Smooth muscle cell (in vitro differentiated cells): ENCODE results near the gene CENPU. TPM values are rescaled to one million over a fixed set of nuclear protein-coding genes. Genes with fewer than 3 reads are reported as not detected.
A peak's percentile ranks its signal among the peaks of the same experiment; 100 is the strongest.

Experiments
- DNase-seq: peaks from one replicate; lab custom pipeline; 2025; ENCODE audit not compliant: unreplicated experiment; lab: John Stamatoyannopoulos, UW
- H2AFZ ChIP-seq: fragments of 200-600 bp; sonication (generic); 2 replicates; pipeline ENCODE4 v1.6.0; 2016; ENCODE audit warnings: antibody characterized with exemption, low read depth, mild to moderate bottlenecking
- H3F3A ChIP-seq: fragments of 200-600 bp; sonication (generic); 2 replicates; pipeline ENCODE4 v1.6.0; 2017; ENCODE audit warnings: antibody characterized with exemption, low read depth
- H3K27ac ChIP-seq: fragments of 200-600 bp; sonication (generic); 2 replicates; pipeline ENCODE4 v1.5.1; 2016; ENCODE audit warnings: low read depth, mild to moderate bottlenecking
- H3K27me3 ChIP-seq: fragments of 200-600 bp; sonication (generic); 2 replicates; pipeline ENCODE4 v1.6.1; 2016; ENCODE audit warnings: low read depth, mild to moderate bottlenecking
- H3K36me3 ChIP-seq: fragments of 200-600 bp; sonication (generic); 2 replicates; pipeline ENCODE4 v1.5.1; 2016; ENCODE audit warnings: low read depth
- H3K4me1 ChIP-seq: fragments of 200-600 bp; sonication (generic); 2 replicates; pipeline ENCODE4 v1.5.1; 2016; ENCODE audit warnings: low read depth
- H3K4me2 ChIP-seq: fragments of 200-600 bp; sonication (generic); 2 replicates; pipeline ENCODE4 v1.6.0; 2016; ENCODE audit warnings: mild to moderate bottlenecking
- H3K4me3 ChIP-seq: fragments of 200-600 bp; sonication (generic); 2 replicates; pipeline ENCODE4 v1.5.1; 2016; ENCODE audit warnings: mild to moderate bottlenecking
- H3K79me2 ChIP-seq: fragments of 200-600 bp; sonication (generic); 2 replicates; pipeline ENCODE4 v1.6.0; 2016; ENCODE audit warnings: low read depth, mild to moderate bottlenecking
- H3K9ac ChIP-seq: fragments of 200-600 bp; sonication (generic); 2 replicates; pipeline ENCODE4 v1.6.0; 2016; ENCODE audit warnings: low read depth
- H3K9me3 ChIP-seq: fragments of 200-600 bp; sonication (generic); replicated peaks from 2 replicates; pipeline ENCODE4 v1.5.1; 2016; ENCODE audit warnings: low read depth
- H4K20me1 ChIP-seq: fragments of 200-600 bp; sonication (generic); 2 replicates; pipeline ENCODE4 v1.6.0; 2016; ENCODE audit warnings: low read depth
- CTCF ChIP-seq: fragments of 200-600 bp; sonication (generic); IDR thresholded peaks from 2 replicates; pipeline ENCODE4 v1.5.1; 2017; ENCODE audit warnings: borderline replicate concordance, mild to moderate bottlenecking, antibody characterized with exemption; ENCODE audit not compliant: insufficient read depth, poor library complexity, severe bottlenecking
- WGBS: methylation state at CpG from one replicate; pipeline ENCODE4 v1.1.7; 2016; ENCODE audit warnings: low lambda C conversion rate; 5-methylcytosine and 5-hydroxymethylcytosine counted together
- polyA plus RNA-seq: library from polyadenylated mRNA; unstranded; fragments of >200 nt; fragmentation: Nextera tagmentation; extraction: Ambion mirVana; gene quantifications from 2 replicates; pipeline ENCODE4 v1.2.1, GENCODE V29; 2016
- total RNA-seq: library from RNA; depleted of rRNA; stranded (reverse); fragments of >200 nt; gene quantifications from 2 replicates; pipeline ENCODE4 v1.2.3, GENCODE V29; 2014

Gene CENPU
- total and polyA plus RNA-seq, 2 experiments from 2014 or later, result 12.2 to 18.4 TPM

GRCh38 chr4:184751585-184751956 lies 17.7 kb upstream of the CENPU start:
- Histone ChIP-seq H2AFZ (no peak overlapping the region), H4K20me1 (no peaks in the 10 kb centered on the region), H3K79me2 (no peaks in the 10 kb centered on the region), H3K27ac (no peak overlapping the region), H3K4me2 (peak overlapping the region; percentile 3), H3K27me3 (no peaks in the 10 kb centered on the region), H3K9me3 (no peaks in the 10 kb centered on the region), H3F3A (peaks cover 8% of the 10 kb centered on the region), H3K9ac (no peak overlapping the region), H3K4me1 (peaks cover 9% of the 10 kb centered on the region), H3K36me3 (no peaks in the 10 kb centered on the region), H3K4me3 (no peak overlapping the region)
- DNase-seq, result no peak
- 81% methylated on average over 6 of the region's 6 CpGs for WGBS
- TF ChIP-seq CTCF, result no peak

DNA sequence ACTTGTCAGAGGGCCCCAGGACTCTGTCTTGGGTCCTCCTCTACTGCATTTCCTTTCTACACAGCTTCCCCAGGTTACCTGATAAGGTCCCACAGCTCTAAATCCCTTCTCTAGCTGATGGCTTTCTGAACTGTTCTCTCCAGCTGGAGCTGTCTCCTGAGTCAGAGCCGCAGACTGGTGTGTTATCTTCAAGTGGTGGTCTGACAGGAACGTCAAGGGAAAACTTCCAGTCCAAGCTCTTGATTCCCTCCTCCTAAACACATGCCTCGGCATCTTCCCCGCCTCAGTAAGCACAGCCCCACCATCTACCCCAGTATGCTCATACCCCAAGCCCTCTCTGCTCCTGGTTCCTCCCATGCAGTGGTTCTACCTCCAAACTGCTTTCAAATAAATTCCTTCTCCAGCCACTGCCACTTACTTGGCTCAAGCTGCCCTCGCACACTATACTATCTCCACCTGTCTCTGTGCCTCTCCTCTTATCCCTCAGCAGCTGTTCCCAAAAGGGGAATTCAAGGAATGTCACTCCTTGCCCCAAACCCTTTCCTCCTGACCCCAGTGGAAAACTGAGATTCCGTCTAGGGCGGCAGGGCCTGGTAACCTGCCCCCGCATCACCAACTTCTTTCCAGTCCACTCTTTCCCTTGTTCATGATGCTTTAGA lies 17.2 kb upstream of the CENPU start:
- H3K79me2 ChIP-seq, result no peaks in the 10 kb centered on the region
- no peaks in the 10 kb centered on the region for H3K9me3 ChIP-seq
- no peak overlapping the region for H2AFZ ChIP-seq
- H3K27ac ChIP-seq, result no peak overlapping the region
- no peaks in the 10 kb centered on the region for H4K20me1 ChIP-seq
- H3K4me1 ChIP-seq, result peaks cover 10% of the 10 kb centered on the region
- H3F3A ChIP-seq, result peaks cover 7% of the 10 kb centered on the region
- no peak for DNase-seq
- H3K36me3 ChIP-seq, result no peaks in the 10 kb centered on the region
- no peak overlapping the region for H3K9ac ChIP-seq
- no peak overlapping the region for H3K4me3 ChIP-seq
- peak overlapping the region; percentile 24 for H3K4me2 ChIP-seq
- H3K27me3 ChIP-seq, result no peaks in the 10 kb centered on the region
- WGBS, result 38% methylated on average over 8 of the region's 8 CpGs
- no peak for TF ChIP-seq CTCF

DNA sequence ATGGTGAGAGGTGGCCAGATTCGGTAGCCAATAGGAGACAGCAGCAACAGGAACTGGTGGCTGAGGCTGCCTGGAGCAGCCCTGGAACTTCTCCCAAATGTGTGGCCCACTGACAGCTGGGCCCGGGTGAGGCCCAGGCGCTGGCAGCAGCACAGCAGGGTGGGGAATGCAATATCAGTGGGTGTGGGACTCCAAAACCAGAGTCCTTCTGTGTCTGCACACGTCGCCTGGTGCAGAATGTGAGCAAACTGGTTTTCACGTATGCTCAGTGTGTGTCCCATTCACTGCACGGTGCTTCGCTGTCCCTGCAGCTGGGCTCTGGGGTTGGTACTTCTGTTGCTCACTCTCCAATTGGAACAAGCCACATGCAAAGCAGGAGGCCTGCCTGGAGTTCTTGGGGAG lies 14.4 kb upstream of the CENPU start:
- Histone ChIP-seq H2AFZ (no peak overlapping the region), H3K4me1 (peaks cover 8% of the 10 kb centered on the region), H3K27ac (peak overlapping the region; percentile 67), H3K9me3 (no peaks in the 10 kb centered on the region), H3K9ac (no peak overlapping the region), H3K36me3 (no peaks in the 10 kb centered on the region), H3K27me3 (no peaks in the 10 kb centered on the region), H3K79me2 (no peaks in the 10 kb centered on the region), H3F3A (no peaks in the 10 kb centered on the region), H4K20me1 (no peaks in the 10 kb centered on the region), H3K4me3 (no peak overlapping the region), H3K4me2 (no peak overlapping the region)
- DNase-seq, result no peak
- WGBS, result 57% methylated on average over 8 of the region's 8 CpGs
- TF ChIP-seq CTCF, result no peak
